Mucosa of gallbladder (tissue), 1 donor: ENCODE results near the gene ABI1. TPM values are rescaled to one million over a fixed set of nuclear protein-coding genes. Genes with fewer than 3 reads are reported as not detected.

Source experiments
- DNase-seq: peaks from one replicate; pipeline ENCODE4 v3.0.0-alpha.2; 2020; ENCODE audit warnings: low spot score
- total RNA-seq: library from RNA; stranded (reverse); gene quantifications from one replicate; pipeline ENCODE4 v1.2.1, GENCODE V29; 2021
- donor health status: DM: no; HTN: no; CAD: no.

Gene ABI1
- total RNA-seq, 1 donor from 2014 or later = 57.1 TPM

GRCh38 chr10:26773633-26774032 is 87.1 kb downstream of the ABI1 start:
- no peak for DNase-seq

- no peak for DNase-seq
These were observed 90.7 kb downstream of the ABI1 start for GRCh38 chr10:26770069-26770468.

GRCh38 chr10:26765549-26765948 is 95.2 kb downstream of the ABI1 start:
- DNase-seq = no peak

GRCh38 chr10:26759008-26759407 is 101.8 kb downstream of the ABI1 start:
- no peak for DNase-seq

GRCh38 chr10:26755443-26755903 is 105.3 kb downstream of the ABI1 start:
- DNase-seq = no peak

- DNase-seq = no peak
These were observed 114.7 kb downstream of the ABI1 start for GRCh38 chr10:26746061-26746460.

GRCh38 chr10:26743841-26744240 is 116.9 kb downstream of the ABI1 start:
- DNase-seq = no peak

- DNase-seq = no peak
These were observed 117.7 kb downstream of the ABI1 start for GRCh38 chr10:26743091-26743490.

GRCh38 chr10:26741368-26741767 is 119.4 kb downstream of the ABI1 start:
- no peak for DNase-seq

GRCh38 chr10:26739071-26739631 is 121.6 kb downstream of the ABI1 start:
- DNase-seq = no peak

- no peak for DNase-seq
These were observed 122.4 kb downstream of the ABI1 start for GRCh38 chr10:26738301-26738911.

- DNase-seq = peak; percentile 24
These were observed 123.0 kb downstream of the ABI1 start for GRCh38 chr10:26737730-26738129.

- no peak for DNase-seq
These were observed 125.3 kb downstream of the ABI1 start for GRCh38 chr10:26735435-26735834.

GRCh38 chr10:26733750-26734568 is 126.8 kb downstream of the ABI1 start:
- DNase-seq = no peak

GRCh38 chr10:26730552-26730951 is 130.2 kb downstream of the ABI1 start:
- DNase-seq = no peak

GRCh38 chr10:26729395-26729794 is 131.4 kb downstream of the ABI1 start:
- DNase-seq = no peak

GRCh38 chr10:26728957-26729356 is 131.8 kb downstream of the ABI1 start:
- DNase-seq = no peak

GRCh38 chr10:26727005-26727404 is 133.8 kb downstream of the ABI1 start:
- DNase-seq = no peak

GRCh38 chr10:26725837-26726727 is 134.7 kb downstream of the ABI1 start:
- DNase-seq = peak; percentile 36

GRCh38 chr10:26723016-26723415 is 137.7 kb downstream of the ABI1 start:
- DNase-seq = no peak

- no peak for DNase-seq
These were observed 139.2 kb downstream of the ABI1 start for GRCh38 chr10:26721561-26721960.

GRCh38 chr10:26717476-26717875 is 143.3 kb downstream of the ABI1 start:
- no peak for DNase-seq
